Mucosa of gallbladder (tissue), 1 donor: ENCODE measurements around the gene NBEA. TPM values are rescaled to one million over a fixed set of nuclear protein-coding genes. Genes with fewer than 3 reads are reported as not detected.
A peak's percentile ranks its signal among the peaks of the same experiment; 100 is the strongest.
"Not testable (repeated sequence)": the region's sequence is repeated elsewhere in the genome, so short reads cannot be mapped to it uniquely, and the experiment has no call there.

Experiments
- DNase-seq: peaks from one replicate; pipeline ENCODE4 v3.0.0-alpha.2; 2020; ENCODE audit warnings: low spot score
- total RNA-seq: library from RNA; stranded (reverse); gene quantifications from one replicate; pipeline ENCODE4 v1.2.1, GENCODE V29; 2021
- donor health status: DM: no; HTN: no; CAD: no.

Gene NBEA
- total RNA-seq, 1 donor from 2014 or later, result 15.0 TPM

GRCh38 chr13:35092251-35092650, 150.2 kb downstream of the NBEA start:
- no peak for DNase-seq

- no peak for DNase-seq
Observed at GRCh38 chr13:35092751-35093150, 150.7 kb downstream of the NBEA start.

GRCh38 chr13:35093356-35093755, 151.3 kb downstream of the NBEA start:
- no peak for DNase-seq

GRCh38 chr13:35106771-35107170, 164.7 kb downstream of the NBEA start:
- not testable (repeated sequence) for DNase-seq

GRCh38 chr13:35107535-35107934, 165.5 kb downstream of the NBEA start:
- no peak for DNase-seq

- not testable (repeated sequence) for DNase-seq
Observed at GRCh38 chr13:35113612-35114011, 171.5 kb downstream of the NBEA start.

GRCh38 chr13:35127466-35127865, 185.4 kb downstream of the NBEA start:
- no peak for DNase-seq

GRCh38 chr13:35129500-35129899, 187.4 kb downstream of the NBEA start:
- DNase-seq, result no peak

- no peak for DNase-seq
Observed at GRCh38 chr13:35131471-35131870, 189.4 kb downstream of the NBEA start.

- no peak for DNase-seq
Observed at GRCh38 chr13:35136585-35136984, 194.5 kb downstream of the NBEA start.

GRCh38 chr13:35139591-35139990, 197.5 kb downstream of the NBEA start:
- no peak for DNase-seq

- DNase-seq, result no peak
Observed at GRCh38 chr13:35140321-35140720, 198.3 kb downstream of the NBEA start.

- no peak for DNase-seq
Observed at GRCh38 chr13:35140831-35141230, 198.8 kb downstream of the NBEA start.

- DNase-seq, result no peak
Observed at GRCh38 chr13:35143123-35143522, 201.1 kb downstream of the NBEA start.

GRCh38 chr13:35144166-35144890, 202.3 kb downstream of the NBEA start:
- DNase-seq, result no peak

- DNase-seq, result no peak
Observed at GRCh38 chr13:35146686-35147085, 204.6 kb downstream of the NBEA start.

- peak; percentile 35 for DNase-seq
Observed at GRCh38 chr13:35157143-35157755, 215.2 kb downstream of the NBEA start.

- no peak for DNase-seq
Observed at GRCh38 chr13:35159041-35159440, 217.0 kb downstream of the NBEA start.

GRCh38 chr13:35160896-35161295, 218.8 kb downstream of the NBEA start:
- no peak for DNase-seq

- DNase-seq, result no peak
Observed at GRCh38 chr13:35162420-35162819, 220.3 kb downstream of the NBEA start.

- DNase-seq, result no peak
Observed at GRCh38 chr13:35163674-35164073, 221.6 kb downstream of the NBEA start.

- no peak for DNase-seq
Observed at GRCh38 chr13:35164324-35164932, 222.4 kb downstream of the NBEA start.

GRCh38 chr13:35165205-35165604, 223.1 kb downstream of the NBEA start:
- no peak for DNase-seq
